OCI-LY7 (cell line): ENCODE measurements around the gene CPXM1. TPM values are rescaled to one million over a fixed set of nuclear protein-coding genes. Genes with fewer than 3 reads are reported as not detected.

Experiments used
- BruUV-seq: library from RNA; stranded (reverse); fragments of 400-500 nt; replicated peaks from 2 replicates; lab custom pipeline; 2021; lab: Mats Ljungman, UMichigan
- CTCF ChIA-PET: fragments of 300-600 bp; sonication (Branson Sonifier 250); formaldehyde crosslinking; loops from one replicate; lab custom pipeline; 2022; ENCODE audit warnings: antibody characterized with exemption; ENCODE audit not compliant: unreplicated experiment; lab: Charles Lee
- POLR2A ChIA-PET: fragments of 300-600 bp; sonication (Branson Sonifier 250); formaldehyde crosslinking; loops from one replicate; lab custom pipeline; 2022; ENCODE audit warnings: antibody characterized with exemption; lab: Charles Lee
- DNase-seq: peaks from one replicate; pipeline ENCODE4 v3.0.0-alpha.2; 2015; ENCODE audit warnings: low spot score
- H2AFZ ChIP-seq: fragments of 200-600 bp; sonication (generic), shearing (Covaris generic); 2 replicates; pipeline ENCODE4 v1.6.1; 2014; ENCODE audit warnings: mild to moderate bottlenecking, antibody characterized with exemption, low read length, moderate library complexity
- H3K27ac ChIP-seq: fragments of 200-600 bp; sonication (generic); 2 replicates; pipeline ENCODE4 v1.5.1; 2014; ENCODE audit warnings: mixed run types, low read depth, mild to moderate bottlenecking, moderate library complexity, low read length, inconsistent platforms; ENCODE audit not compliant: poor library complexity, severe bottlenecking
- H3K36me3 ChIP-seq: fragments of 200-600 bp; sonication (generic); 2 replicates; pipeline ENCODE4 v1.6.1; 2014; ENCODE audit warnings: mild to moderate bottlenecking, antibody characterized with exemption, low read length, moderate library complexity, mixed read lengths; ENCODE audit not compliant: insufficient read depth
- H3K4me1 ChIP-seq: fragments of 200-600 bp; sonication (generic); 2 replicates; pipeline ENCODE4 v1.5.1; 2014; ENCODE audit warnings: mild to moderate bottlenecking, low read length; ENCODE audit not compliant: insufficient read depth, poor library complexity, severe bottlenecking
- H3K4me2 ChIP-seq: fragments of 200-600 bp; sonication (generic); 2 replicates; pipeline ENCODE4 v1.6.1; 2014; ENCODE audit warnings: mild to moderate bottlenecking, low read length
- H3K4me3 ChIP-seq: fragments of 200-600 bp; sonication (generic); 2 replicates; pipeline ENCODE4 v1.5.1; 2014; ENCODE audit warnings: mild to moderate bottlenecking, low read depth, low read length; ENCODE audit not compliant: poor library complexity, severe bottlenecking
- H3K79me2 ChIP-seq: fragments of 200-600 bp; sonication (generic); 2 replicates; pipeline ENCODE4 v1.6.1; 2016; ENCODE audit warnings: low read depth, mild to moderate bottlenecking, low read length, moderate library complexity, mixed read lengths; ENCODE audit not compliant: insufficient read depth
- H3K9me2 ChIP-seq: fragments of 200-600 bp; sonication (generic); 2 replicates; pipeline ENCODE4 v1.6.1; 2016; ENCODE audit warnings: mild to moderate bottlenecking, low read length, mixed read lengths; ENCODE audit not compliant: insufficient read depth
- H3K9me3 ChIP-seq: fragments of 200-600 bp; sonication (generic); 2 replicates; pipeline ENCODE4 v1.6.1; 2014; ENCODE audit warnings: mild to moderate bottlenecking, mixed run types, low read length, mixed read lengths
- H4K20me1 ChIP-seq: fragments of 200-600 bp; sonication (generic); 2 replicates; pipeline ENCODE4 v1.6.1; 2014; ENCODE audit warnings: mild to moderate bottlenecking, antibody characterized with exemption, low read length, moderate library complexity, mixed read lengths; ENCODE audit not compliant: insufficient read depth
- CTCF ChIP-seq: fragments of 200-600 bp; sonication (generic); conservative IDR thresholded peaks from 2 replicates; pipeline ENCODE4 v1.5.1; 2014; ENCODE audit warnings: mild to moderate bottlenecking, antibody characterized with exemption, low read length, moderate library complexity, mixed read lengths
- EZH2phosphoT487 ChIP-seq: fragments of 200-600 bp; sonication (generic); IDR thresholded peaks from 2 replicates; pipeline ENCODE4 v1.6.1; 2018; ENCODE audit warnings: low read depth, borderline replicate concordance, mild to moderate bottlenecking, mixed run types, antibody characterized with exemption, low read length, moderate library complexity, mixed read lengths
- intact Hi-C: fragments of 100-400 bp; cut with micrococcal nuclease; formaldehyde crosslinking; loops from one replicate; pipeline ENCODE4 v1.10.0; 2022; ENCODE audit not compliant: unreplicated experiment
- total RNA-seq, 2 experiments: library from RNA; depleted of rRNA in 1 of 2; stranded (reverse); fragments of >200 nt in 1 of 2; shearing (Covaris generic) in 1 of 2; gene quantifications; 2 replicates each; pipeline ENCODE4 v1.2.3, GENCODE V29; 2014 to 2022

CPXM1 gene
- total RNA-seq, 2 experiments from 2014 or later: not detected

- no peak overlapping the region for H3K4me3 ChIP-seq
- no TSS peak for BruUV-seq
- H3K9me3 ChIP-seq: no peaks in the 10 kb centered on the region
- no peak for DNase-seq
- no peak overlapping the region for H3K27ac ChIP-seq
- no peaks in the 10 kb centered on the region for H3K4me1 ChIP-seq
- H3K4me2 ChIP-seq: no peak overlapping the region
- intact Hi-C loops: no loop called here
- POLR2A ChIA-PET: no interaction called here
- TF ChIP-seq CTCF: no peak
- no peak for TF ChIP-seq EZH2phosphoT487
- no peak overlapping the region for H2AFZ ChIP-seq
- H3K79me2 ChIP-seq: no peaks in the 10 kb centered on the region
- no peaks in the 10 kb centered on the region for H3K9me2 ChIP-seq
- no peaks in the 10 kb centered on the region for H3K36me3 ChIP-seq
- H4K20me1 ChIP-seq: no peaks in the 10 kb centered on the region
- CTCF ChIA-PET: no interaction called here
Measured at GRCh38 chr20:2748551-2749342, 51.7 kb downstream of the CPXM1 start.

GRCh38 chr20:2747676-2748235 is 52.7 kb downstream of the CPXM1 start:
- ChIA-PET CTCF (no interaction called here), POLR2A (no interaction called here)
- no peak overlapping the region for H2AFZ ChIP-seq
- BruUV-seq: no TSS peak
- H3K9me3 ChIP-seq: no peaks in the 10 kb centered on the region
- H3K36me3 ChIP-seq: no peaks in the 10 kb centered on the region
- H3K9me2 ChIP-seq: no peaks in the 10 kb centered on the region
- no peak overlapping the region for H3K4me2 ChIP-seq
- no peak for TF ChIP-seq CTCF
- no peak for TF ChIP-seq EZH2phosphoT487
- H3K4me1 ChIP-seq: no peaks in the 10 kb centered on the region
- H3K27ac ChIP-seq: no peak overlapping the region
- no peak for DNase-seq
- no peak overlapping the region for H3K4me3 ChIP-seq
- intact Hi-C loops: no loop called here
- H4K20me1 ChIP-seq: no peaks in the 10 kb centered on the region
- H3K79me2 ChIP-seq: no peaks in the 10 kb centered on the region
